OCI-LY1 (cell line): Measurements from ENCODE around the gene CIDEA.

Experiments
- H2AFZ ChIP-seq: fragments of 200-600 bp; sonication (generic), shearing (Covaris generic); 2 replicates; pipeline ENCODE4 v1.6.0; 2014; ENCODE audit warnings: antibody characterized with exemption, mild to moderate bottlenecking, low read length
- H3F3A ChIP-seq: fragments of 200-600 bp; sonication (generic), shearing (Covaris generic); 2 replicates; pipeline ENCODE4 v1.6.0; 2014; ENCODE audit warnings: mild to moderate bottlenecking, antibody characterized with exemption, low read length, moderate library complexity; ENCODE audit not compliant: insufficient read depth
- H3K27ac ChIP-seq: fragments of 200-600 bp; sonication (generic); 2 replicates; pipeline ENCODE4 v1.5.1; 2014; ENCODE audit warnings: low read length, mixed run types, mild to moderate bottlenecking, low read depth; ENCODE audit not compliant: poor library complexity, severe bottlenecking
- H3K27me3 ChIP-seq: fragments of 200-600 bp; sonication (generic); 2 replicates; pipeline ENCODE4 v1.6.0; 2014; ENCODE audit warnings: antibody characterized with exemption, mild to moderate bottlenecking, low read length, moderate library complexity; ENCODE audit not compliant: insufficient read depth
- H3K36me3 ChIP-seq: fragments of 200-600 bp; sonication (generic); 2 replicates; pipeline ENCODE4 v1.6.1; 2014; ENCODE audit warnings: mild to moderate bottlenecking, antibody characterized with exemption, low read length, moderate library complexity, mixed read lengths; ENCODE audit not compliant: insufficient read depth
- H3K4me1 ChIP-seq: fragments of 200-600 bp; sonication (generic); 2 replicates; pipeline ENCODE4 v1.5.1; 2014; ENCODE audit warnings: mild to moderate bottlenecking, low read length, moderate library complexity; ENCODE audit not compliant: insufficient read depth, severe bottlenecking
- H3K4me2 ChIP-seq: fragments of 200-600 bp; sonication (generic), shearing (Covaris generic); 2 replicates; pipeline ENCODE4 v1.6.1; 2014; ENCODE audit warnings: low read length
- H3K4me3 ChIP-seq: fragments of 200-600 bp; sonication (generic); 2 replicates; pipeline ENCODE4 v1.5.1; 2014; ENCODE audit warnings: low read length, low read depth, mild to moderate bottlenecking, mixed read lengths; ENCODE audit not compliant: poor library complexity, severe bottlenecking
- H3K79me2 ChIP-seq: fragments of 200-600 bp; shearing (Covaris generic); 2 replicates; pipeline ENCODE4 v1.6.1; 2016; ENCODE audit warnings: mixed run types, low read length, mixed read lengths; ENCODE audit not compliant: insufficient read depth
- H3K9ac ChIP-seq: fragments of 200-600 bp; sonication (generic), shearing (Covaris generic); 2 replicates; pipeline ENCODE4 v1.6.1; 2014; ENCODE audit warnings: mild to moderate bottlenecking, low read length, mixed read lengths
- H3K9me2 ChIP-seq: fragments of 200-600 bp; sonication (generic), shearing (Covaris generic); 2 replicates; pipeline ENCODE4 v1.6.1; 2014; ENCODE audit warnings: low read depth, mild to moderate bottlenecking, low read length, mixed read lengths
- H3K9me3 ChIP-seq: fragments of 200-600 bp; shearing (Covaris generic); 2 replicates; pipeline ENCODE4 v1.6.1; 2014; ENCODE audit warnings: low read length, mixed read lengths
- H4K20me1 ChIP-seq: fragments of 200-600 bp; sonication (generic), shearing (Covaris generic); 2 replicates; pipeline ENCODE4 v1.6.0; 2016; ENCODE audit warnings: mild to moderate bottlenecking, low read length; ENCODE audit not compliant: insufficient read depth
- CTCF ChIP-seq: fragments of 200-600 bp; sonication (generic), shearing (Covaris generic); IDR thresholded peaks from 2 replicates; pipeline ENCODE4 v1.5.1; 2017; ENCODE audit warnings: mild to moderate bottlenecking, antibody characterized with exemption, low read length, moderate library complexity, mixed read lengths
- EZH2 ChIP-seq: fragments of 200-600 bp; sonication (generic), shearing (Covaris generic); IDR thresholded peaks from 2 replicates; pipeline ENCODE4 v1.8.0; 2017; ENCODE audit warnings: borderline replicate concordance, mixed run types, mild to moderate bottlenecking, antibody characterized with exemption, low read length, moderate library complexity, mixed read lengths

The CIDEA gene

GRCh38 chr18:12315490-12315889, 61.3 kb downstream of the CIDEA start:
- no peaks in the 10 kb centered on the region for H3K4me1 ChIP-seq
- no peak overlapping the region for H3K9ac ChIP-seq
- no peaks in the 10 kb centered on the region for H3K9me2 ChIP-seq
- no peak overlapping the region for H3K4me2 ChIP-seq
- TF ChIP-seq EZH2: no peak
- TF ChIP-seq CTCF: no peak
- no peak overlapping the region for H2AFZ ChIP-seq
- no peaks in the 10 kb centered on the region for H4K20me1 ChIP-seq
- H3K4me3 ChIP-seq: no peak overlapping the region
- H3K36me3 ChIP-seq: no peaks in the 10 kb centered on the region; the same call in 1 of the 2 replicates
- no peak overlapping the region for H3K27ac ChIP-seq
- H3K9me3 ChIP-seq: peaks cover 11% of the 10 kb centered on the region
- H3F3A ChIP-seq: no peaks in the 10 kb centered on the region
- H3K79me2 ChIP-seq: no peaks in the 10 kb centered on the region
- peaks cover 15% of the 10 kb centered on the region; the same call in 1 of the 2 replicates for H3K27me3 ChIP-seq

- Histone ChIP-seq H3K79me2 (no peaks in the 10 kb centered on the region), H3K36me3 (no peaks in the 10 kb centered on the region; the same call in 1 of the 2 replicates), H3K9me3 (peaks cover 11% of the 10 kb centered on the region), H3K4me1 (no peaks in the 10 kb centered on the region), H3K27ac (no peak overlapping the region), H3K9ac (no peak overlapping the region), H3K4me2 (no peak overlapping the region), H4K20me1 (no peaks in the 10 kb centered on the region), H2AFZ (no peak overlapping the region), H3F3A (no peaks in the 10 kb centered on the region), H3K27me3 (peaks cover 15% of the 10 kb centered on the region; the same call in 1 of the 2 replicates), H3K4me3 (no peak overlapping the region), H3K9me2 (no peaks in the 10 kb centered on the region)
- TF ChIP-seq CTCF (no peak), EZH2 (no peak)
Observed at GRCh38 chr18:12315911-12316310, 61.8 kb downstream of the CIDEA start.

GRCh38 chr18:12317664-12318333, 63.6 kb downstream of the CIDEA start:
- Histone ChIP-seq H3K4me3 (no peak overlapping the region), H3K79me2 (no peaks in the 10 kb centered on the region), H3K27me3 (peaks cover 10% of the 10 kb centered on the region; the same call in 1 of the 2 replicates), H3K4me1 (no peaks in the 10 kb centered on the region), H4K20me1 (no peaks in the 10 kb centered on the region), H2AFZ (no peak overlapping the region), H3F3A (no peaks in the 10 kb centered on the region), H3K36me3 (no peaks in the 10 kb centered on the region), H3K27ac (no peak overlapping the region), H3K9ac (no peak overlapping the region), H3K4me2 (no peak overlapping the region), H3K9me2 (no peaks in the 10 kb centered on the region), H3K9me3 (no peaks in the 10 kb centered on the region)
- TF ChIP-seq EZH2 (no peak), CTCF (no peak)
